Osteocyte (in vitro differentiated cells): ENCODE results near the gene ENPP1. TPM values are rescaled to one million over a fixed set of nuclear protein-coding genes. Genes with fewer than 3 reads are reported as not detected.
A peak's percentile ranks its signal among the peaks of the same experiment; 100 is the strongest.

ENCODE experiments used
- DNase-seq: peaks from one replicate; pipeline ENCODE4 v3.0.0; 2021; ENCODE audit warnings: mixed read lengths; ENCODE audit not compliant: unreplicated experiment; ENCODE audit errors: extremely low spot score
- H3K27ac Mint-ChIP-seq: one replicate; pipeline ENCODE4 v1.8.0; 2021; ENCODE audit warnings: mild to moderate bottlenecking, mixed read lengths; ENCODE audit not compliant: unreplicated experiment
- H3K27me3 Mint-ChIP-seq: one replicate; pipeline ENCODE4 v1.8.0; 2021; ENCODE audit warnings: mixed read lengths; ENCODE audit not compliant: unreplicated experiment
- H3K36me3 Mint-ChIP-seq: one replicate; pipeline ENCODE4 v1.8.0; 2021; ENCODE audit warnings: mixed read lengths; ENCODE audit not compliant: unreplicated experiment
- H3K4me1 Mint-ChIP-seq: one replicate; pipeline ENCODE4 v1.8.0; 2021; ENCODE audit warnings: mixed read lengths; ENCODE audit not compliant: unreplicated experiment
- H3K4me3 Mint-ChIP-seq: one replicate; pipeline ENCODE4 v1.8.0; 2021; ENCODE audit warnings: mild to moderate bottlenecking, moderate library complexity, mixed read lengths; ENCODE audit not compliant: unreplicated experiment
- H3K9me3 Mint-ChIP-seq: one replicate; pipeline ENCODE4 v1.8.0; 2021; ENCODE audit warnings: mixed read lengths; ENCODE audit not compliant: unreplicated experiment
- total RNA-seq: library from RNA; stranded (reverse); gene quantifications from 2 replicates; pipeline ENCODE4 v1.2.1, GENCODE V29; 2021
- TF ChIP-seq, protein P1 (sequence below): fragments of 200-600 bp; sonication (generic); IDR thresholded peaks from 2 replicates; pipeline ENCODE4 v1.5.0; 2021; ENCODE audit warnings: antibody characterized with exemption, mild to moderate bottlenecking, moderate library complexity

ENPP1 gene
- total RNA-seq, 1 donor from 2014 or later = 22.4 TPM

DNA sequence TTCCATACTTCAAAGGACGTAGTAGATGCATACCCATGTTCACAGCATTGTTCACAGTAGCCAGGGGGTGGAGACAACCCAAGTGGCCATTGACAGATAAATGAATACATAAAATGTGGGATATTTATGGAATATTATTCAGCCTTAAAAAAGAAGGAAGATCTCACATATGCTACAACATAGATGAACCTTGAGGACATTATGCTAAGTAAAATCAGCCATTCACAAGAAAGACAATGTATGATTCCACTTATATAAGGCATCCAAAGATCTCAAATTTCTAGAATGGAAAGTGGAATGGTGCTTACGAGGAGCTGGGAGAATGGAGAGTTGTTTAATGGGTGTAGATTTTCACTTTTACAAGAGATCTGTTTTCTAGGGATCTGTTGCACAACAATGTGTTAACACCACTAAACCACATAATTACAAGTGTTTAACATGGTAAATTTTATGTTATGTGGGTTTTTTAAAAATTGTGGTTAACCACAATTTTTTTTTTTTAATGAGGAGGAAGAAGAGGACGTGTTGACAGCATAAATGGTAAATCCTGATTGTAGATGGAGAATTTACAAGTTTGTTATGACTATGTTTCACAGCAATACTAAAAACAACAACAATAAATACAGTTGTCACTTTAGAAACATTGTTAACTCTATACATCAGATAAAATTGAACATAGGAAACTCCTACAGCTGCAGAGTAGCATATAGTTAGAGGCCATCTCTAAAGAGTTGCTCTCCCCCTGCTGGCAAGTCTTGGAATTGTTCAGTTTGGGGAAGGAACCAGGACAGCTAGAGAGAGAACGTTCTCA lies 101.8 kb downstream of the ENPP1 start:
- Mint-ChIP-seq H3K9me3 (no peaks in the 10 kb centered on the region), H3K4me3 (no peak overlapping the region), H3K4me1 (no peaks in the 10 kb centered on the region), H3K36me3 (no peaks in the 10 kb centered on the region), H3K27me3 (peaks cover 23% of the 10 kb centered on the region), H3K27ac (no peak overlapping the region)
- DNase-seq = peak; percentile 88
- TF ChIP-seq, protein P1, sequence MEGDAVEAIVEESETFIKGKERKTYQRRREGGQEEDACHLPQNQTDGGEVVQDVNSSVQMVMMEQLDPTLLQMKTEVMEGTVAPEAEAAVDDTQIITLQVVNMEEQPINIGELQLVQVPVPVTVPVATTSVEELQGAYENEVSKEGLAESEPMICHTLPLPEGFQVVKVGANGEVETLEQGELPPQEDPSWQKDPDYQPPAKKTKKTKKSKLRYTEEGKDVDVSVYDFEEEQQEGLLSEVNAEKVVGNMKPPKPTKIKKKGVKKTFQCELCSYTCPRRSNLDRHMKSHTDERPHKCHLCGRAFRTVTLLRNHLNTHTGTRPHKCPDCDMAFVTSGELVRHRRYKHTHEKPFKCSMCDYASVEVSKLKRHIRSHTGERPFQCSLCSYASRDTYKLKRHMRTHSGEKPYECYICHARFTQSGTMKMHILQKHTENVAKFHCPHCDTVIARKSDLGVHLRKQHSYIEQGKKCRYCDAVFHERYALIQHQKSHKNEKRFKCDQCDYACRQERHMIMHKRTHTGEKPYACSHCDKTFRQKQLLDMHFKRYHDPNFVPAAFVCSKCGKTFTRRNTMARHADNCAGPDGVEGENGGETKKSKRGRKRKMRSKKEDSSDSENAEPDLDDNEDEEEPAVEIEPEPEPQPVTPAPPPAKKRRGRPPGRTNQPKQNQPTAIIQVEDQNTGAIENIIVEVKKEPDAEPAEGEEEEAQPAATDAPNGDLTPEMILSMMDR = peak; percentile 85

DNA sequence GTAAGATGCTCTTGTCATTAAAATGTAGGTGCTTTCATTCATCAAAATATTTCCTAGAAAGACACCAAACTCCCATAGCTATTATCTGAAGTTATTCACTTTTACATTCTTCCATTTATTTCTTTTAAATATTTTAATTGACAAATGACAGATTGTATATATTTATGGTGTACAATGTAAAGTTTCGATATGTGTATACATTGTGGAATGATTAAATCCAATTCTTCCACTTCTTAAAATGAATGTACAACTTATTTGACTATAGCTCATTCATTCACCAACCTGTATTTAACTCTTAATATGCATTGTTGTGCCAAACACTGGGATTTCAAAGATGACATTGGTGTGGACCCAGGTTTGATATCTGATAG lies 102.4 kb downstream of the ENPP1 start:
- H3K4me3 Mint-ChIP-seq = no peak overlapping the region
- H3K27ac Mint-ChIP-seq = no peak overlapping the region

DNA sequence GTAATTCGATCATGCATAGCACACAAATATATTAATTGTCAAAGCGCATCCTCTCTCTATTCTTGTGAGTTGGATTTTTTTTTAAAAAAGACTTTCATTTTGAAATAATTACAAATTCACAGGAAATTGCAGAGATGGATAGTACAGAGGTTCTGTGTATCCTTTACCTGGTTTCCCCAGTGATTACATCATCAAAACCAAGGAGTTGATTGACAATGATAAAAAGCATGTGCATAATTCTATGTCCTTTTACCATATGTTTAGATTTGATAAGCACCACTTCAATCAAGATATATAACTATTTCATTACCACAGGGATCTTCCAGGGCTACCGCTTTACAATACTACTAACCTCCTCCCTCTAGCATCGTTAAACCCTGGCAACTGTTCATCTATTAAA lies 103.1 kb downstream of the ENPP1 start:
- no peak for DNase-seq
- TF ChIP-seq, protein P1 = no peak
- Mint-ChIP-seq H3K9me3 (no peaks in the 10 kb centered on the region), H3K4me1 (no peaks in the 10 kb centered on the region), H3K4me3 (no peak overlapping the region), H3K36me3 (no peaks in the 10 kb centered on the region), H3K27me3 (peaks cover 23% of the 10 kb centered on the region), H3K27ac (no peak overlapping the region)

More for the DNA sequence above, 102.4 kb downstream of the ENPP1 start:
- H3K36me3 Mint-ChIP-seq = no peaks in the 10 kb centered on the region
- peaks cover 23% of the 10 kb centered on the region for H3K27me3 Mint-ChIP-seq
- H3K4me1 Mint-ChIP-seq = no peaks in the 10 kb centered on the region
- no peaks in the 10 kb centered on the region for H3K9me3 Mint-ChIP-seq
- TF ChIP-seq, protein P1 = peak; percentile 0
- no peak for DNase-seq

GRCh38 chr6:131911951-131912350 lies 104.1 kb downstream of the ENPP1 start:
- Mint-ChIP-seq H3K9me3 (no peaks in the 10 kb centered on the region), H3K4me3 (no peak overlapping the region), H3K27me3 (peaks cover 23% of the 10 kb centered on the region), H3K27ac (no peak overlapping the region), H3K36me3 (no peaks in the 10 kb centered on the region), H3K4me1 (no peaks in the 10 kb centered on the region)
- DNase-seq = no peak
- TF ChIP-seq, protein P1 = no peak

- Mint-ChIP-seq H3K4me1 (no peaks in the 10 kb centered on the region), H3K9me3 (no peaks in the 10 kb centered on the region), H3K4me3 (no peak overlapping the region), H3K27ac (no peak overlapping the region), H3K36me3 (no peaks in the 10 kb centered on the region), H3K27me3 (peaks cover 23% of the 10 kb centered on the region)
- no peak for DNase-seq
- TF ChIP-seq, protein P1 = no peak
Observed at GRCh38 chr6:131914234-131914633, 106.4 kb downstream of the ENPP1 start.
